Right forelimb (tissue), 1 donor: ENCODE measurements around the gene TROAP.
"Not testable (repeated sequence)": the region's sequence is repeated elsewhere in the genome, so short reads cannot be mapped to it uniquely, and the experiment has no call there.

Experiments used
- DNase-seq: peaks from one replicate; pipeline ENCODE4 v3.0.0-alpha.2; 2018

Gene TROAP

GRCh38 chr12:49330631-49331379 lies 7.8 kb downstream of the TROAP start:
- DNase-seq, result no peak

DNA sequence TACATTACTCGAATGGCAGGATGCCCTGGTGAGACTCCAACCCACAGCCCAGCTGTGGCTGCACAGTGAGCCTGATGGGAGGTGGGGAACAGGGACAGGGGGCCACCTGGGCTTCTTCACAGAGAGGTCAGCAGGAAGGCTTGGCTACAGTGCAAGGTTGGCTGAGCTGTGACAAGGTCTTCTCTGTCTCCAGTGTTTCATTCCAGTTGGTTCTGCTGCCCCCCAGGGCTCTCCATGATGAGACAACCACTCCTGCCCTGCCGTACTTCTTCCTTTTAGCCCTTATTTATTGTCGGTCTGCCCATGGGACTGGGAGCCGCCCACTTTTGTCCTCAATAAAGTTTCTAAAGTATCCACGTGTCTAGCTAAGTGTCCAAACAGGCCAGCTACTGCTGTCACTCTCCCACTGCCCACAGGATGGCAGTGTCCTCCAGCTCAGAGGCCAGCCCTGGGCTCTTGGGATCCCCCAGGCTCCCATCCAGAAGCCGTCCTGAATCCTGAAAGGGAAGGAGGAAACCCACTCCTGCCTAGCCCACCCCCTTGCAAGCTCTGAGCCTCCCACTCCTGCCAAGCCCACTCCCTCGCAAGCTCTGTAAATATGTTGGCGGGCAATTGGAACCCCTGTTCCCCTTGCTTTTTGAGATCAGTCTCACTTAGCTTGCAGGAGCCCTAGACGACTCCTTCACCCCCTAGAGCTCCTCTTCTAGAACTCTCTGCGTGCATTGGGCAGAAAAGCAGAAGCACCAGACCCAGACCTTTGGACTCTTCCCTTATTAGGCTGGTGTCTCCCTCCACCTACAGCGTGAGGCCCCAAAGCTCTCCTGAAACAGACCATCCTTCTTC lies 8.5 kb downstream of the TROAP start:
- DNase-seq, result peak; percentile 86

DNA sequence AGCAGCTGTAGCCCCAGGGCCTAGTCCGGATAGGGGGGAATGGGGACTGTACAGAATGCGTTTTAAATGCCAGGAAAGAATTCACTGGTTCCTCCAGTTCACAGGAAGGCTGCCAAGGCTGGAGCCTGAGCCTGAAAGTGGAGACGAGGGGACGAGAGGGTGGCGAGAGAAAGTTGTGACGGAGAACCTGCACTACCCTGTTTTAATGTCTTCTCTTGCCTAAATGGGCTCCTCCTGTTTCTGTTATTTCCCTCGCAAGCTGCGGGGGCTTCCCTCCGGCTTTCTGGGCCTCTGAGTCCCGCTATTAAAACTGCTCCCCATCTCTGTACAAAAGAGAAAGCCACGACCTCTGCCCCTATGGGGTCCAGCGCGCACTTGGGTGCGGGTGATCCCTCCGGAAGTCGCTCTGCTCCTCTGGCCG lies 9.4 kb downstream of the TROAP start:
- no peak for DNase-seq

- DNase-seq, result no peak
These were observed 9.9 kb downstream of the TROAP start for GRCh38 chr12:49332891-49333371.

DNA sequence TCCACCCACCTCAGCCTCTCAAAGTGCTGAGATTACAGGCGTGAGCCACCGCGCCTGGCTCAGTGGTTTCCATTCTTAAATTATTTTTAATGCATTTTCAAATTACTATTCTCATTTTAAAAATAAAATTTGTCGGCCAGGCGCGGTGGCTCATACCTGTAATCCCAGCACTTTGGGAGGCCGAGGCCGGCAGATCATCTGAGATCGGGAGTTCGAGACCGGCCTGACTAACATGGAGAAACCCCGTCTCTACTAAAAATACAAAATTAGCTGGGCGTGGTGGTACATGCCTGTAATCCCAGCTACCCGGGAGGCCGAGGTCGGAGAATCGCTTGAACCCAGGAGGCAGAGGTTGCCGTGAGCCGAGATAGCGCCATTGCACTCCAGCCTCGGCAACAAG lies 10.7 kb downstream of the TROAP start:
- DNase-seq, result not testable (repeated sequence)

GRCh38 chr12:49334226-49334625 lies 11.2 kb downstream of the TROAP start:
- no peak for DNase-seq

DNA sequence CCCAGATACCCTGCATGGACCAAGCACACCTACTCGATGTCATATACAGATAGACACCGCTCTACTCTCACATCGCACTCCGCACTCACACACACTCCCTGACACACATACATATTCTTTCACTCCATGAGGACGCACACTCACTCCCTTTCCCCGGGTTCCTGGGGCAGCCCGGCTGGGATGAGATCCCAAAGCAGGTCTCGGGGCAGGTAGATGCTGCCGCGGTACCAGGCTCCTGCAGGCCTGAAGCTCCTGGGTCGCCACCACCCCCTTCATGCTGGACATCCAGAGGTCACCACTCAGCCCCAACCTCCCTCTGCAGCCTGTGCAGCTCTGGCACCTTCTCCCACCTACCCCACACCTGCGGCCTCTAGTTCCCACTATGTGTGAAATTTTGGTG lies 11.6 kb downstream of the TROAP start:
- DNase-seq, result no peak

DNA sequence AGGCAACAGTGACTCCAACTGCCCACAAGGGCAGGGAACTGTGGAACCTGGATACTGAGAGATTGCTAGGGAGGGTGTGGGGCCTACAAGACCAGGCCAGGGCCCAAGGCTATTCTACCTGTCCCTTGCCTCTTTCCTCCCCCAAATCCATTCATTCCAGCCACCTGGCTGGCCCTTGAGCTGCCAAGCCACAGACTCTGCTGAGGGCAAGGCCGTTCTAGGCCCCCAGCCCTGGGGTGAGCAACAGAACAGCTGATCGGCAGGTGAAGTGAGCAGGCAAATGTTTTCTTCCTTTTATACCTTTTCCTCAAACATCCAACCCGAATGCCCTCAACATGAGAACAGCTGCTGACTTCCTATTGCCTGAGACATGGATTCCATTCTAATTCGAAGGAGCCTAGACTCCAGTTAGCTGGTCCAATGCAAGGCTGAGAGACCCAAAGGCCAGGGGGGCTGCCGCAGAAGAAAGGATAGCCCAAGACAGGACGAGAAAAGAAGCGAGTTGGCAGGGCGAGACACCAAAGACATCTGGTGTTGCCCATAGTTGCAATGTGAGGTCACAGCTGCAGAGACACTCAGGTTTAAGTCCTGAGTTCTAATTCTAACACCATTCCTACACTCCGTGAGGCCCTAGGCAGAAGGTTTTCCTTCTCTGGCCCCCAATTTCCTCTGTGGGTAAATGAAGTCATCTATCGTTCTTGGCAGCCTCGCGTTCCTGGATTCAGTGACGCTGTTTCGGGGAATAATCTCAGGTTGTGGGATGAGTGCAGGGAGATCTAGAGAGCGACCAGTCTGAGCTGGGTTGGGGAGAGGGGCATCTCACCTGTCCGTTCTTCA lies 12.3 kb downstream of the TROAP start:
- DNase-seq, result no peak

GRCh38 chr12:49335955-49336644 lies 13.0 kb downstream of the TROAP start:
- DNase-seq, result no peak

DNA sequence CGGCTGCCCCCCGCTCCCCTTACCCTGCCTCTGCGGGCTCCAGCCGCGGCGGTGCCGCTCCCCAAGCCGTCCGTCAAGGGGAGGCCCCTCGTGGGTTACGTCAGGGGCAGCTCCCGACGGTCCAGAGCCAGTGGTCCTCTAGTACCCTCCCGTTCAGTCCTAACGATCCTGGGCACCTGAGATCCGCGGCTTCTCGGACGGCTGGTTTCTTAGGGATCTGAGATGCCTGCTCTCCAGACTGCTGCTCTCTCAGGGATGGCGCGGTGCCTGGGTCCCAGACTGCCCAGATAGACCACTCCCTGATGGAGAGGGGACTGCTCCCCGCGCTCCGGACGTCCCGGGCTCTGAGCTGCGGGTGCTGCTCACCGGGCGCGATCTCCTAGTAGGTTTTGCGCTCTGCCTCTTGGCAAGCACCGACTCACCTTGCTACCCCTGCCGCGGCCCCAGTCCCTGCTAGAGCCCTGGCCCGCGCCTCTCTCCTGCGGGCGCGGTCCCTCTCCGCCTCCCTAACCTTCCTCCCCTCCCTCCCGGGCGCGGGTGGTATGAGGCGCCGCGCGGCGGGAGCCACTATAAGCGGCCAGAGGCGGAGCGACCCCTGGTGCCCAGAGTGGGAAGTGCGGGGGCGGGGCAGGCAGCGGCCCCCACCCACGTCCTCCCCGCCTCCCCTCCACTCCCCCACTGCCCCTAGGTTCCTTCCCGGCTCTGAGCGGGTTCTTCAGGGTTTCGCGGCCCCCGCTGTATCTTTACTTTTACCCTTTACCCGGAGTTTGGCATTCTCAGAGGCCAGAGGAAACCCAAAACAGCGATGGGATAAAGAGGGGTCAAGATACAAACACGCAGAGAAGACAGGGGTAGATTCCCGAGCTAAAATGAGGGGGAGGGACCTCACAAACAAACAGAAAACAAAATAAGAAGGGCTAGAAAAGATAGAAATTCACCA lies 13.9 kb downstream of the TROAP start, which contains the start of gene C1QL4:
TSS of gene C1QL4 (minus strand) at position 544 of the 940 bp plus-strand sequence. CDS start 711 bp downstream, outside the sequence.
- peak; percentile 92 for DNase-seq

DNA sequence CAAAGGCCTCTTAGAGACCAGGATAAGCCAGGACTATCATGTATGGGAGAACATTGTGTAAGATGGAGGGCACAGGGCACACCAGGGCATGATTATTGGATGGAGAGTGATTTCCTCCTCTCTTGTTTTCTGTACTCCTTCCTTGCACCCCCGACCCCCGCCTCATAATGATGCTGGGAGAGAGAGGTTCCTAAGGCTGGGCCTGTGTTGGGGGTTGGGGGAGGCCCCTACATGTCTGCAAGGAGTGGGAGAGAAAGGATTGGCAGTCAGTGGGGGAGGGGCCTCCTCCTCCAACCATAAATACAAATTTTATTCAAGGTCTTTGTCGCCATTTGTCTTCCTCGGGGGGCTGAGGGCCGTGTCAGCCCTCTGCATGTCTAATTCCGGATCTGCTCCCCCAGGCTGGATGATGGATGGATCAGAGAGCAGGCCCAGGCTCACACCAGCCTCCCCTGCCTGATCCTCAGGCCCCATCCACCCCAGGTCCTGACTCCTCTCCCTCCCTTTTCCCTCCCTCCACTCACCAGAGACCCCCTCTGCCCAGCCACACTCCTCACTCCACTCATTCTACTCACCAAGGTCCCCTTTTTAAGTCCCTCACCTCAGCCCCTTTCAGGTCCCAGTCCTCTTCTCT lies 15.9 kb downstream of the TROAP start:
- DNase-seq, result no peak

DNA sequence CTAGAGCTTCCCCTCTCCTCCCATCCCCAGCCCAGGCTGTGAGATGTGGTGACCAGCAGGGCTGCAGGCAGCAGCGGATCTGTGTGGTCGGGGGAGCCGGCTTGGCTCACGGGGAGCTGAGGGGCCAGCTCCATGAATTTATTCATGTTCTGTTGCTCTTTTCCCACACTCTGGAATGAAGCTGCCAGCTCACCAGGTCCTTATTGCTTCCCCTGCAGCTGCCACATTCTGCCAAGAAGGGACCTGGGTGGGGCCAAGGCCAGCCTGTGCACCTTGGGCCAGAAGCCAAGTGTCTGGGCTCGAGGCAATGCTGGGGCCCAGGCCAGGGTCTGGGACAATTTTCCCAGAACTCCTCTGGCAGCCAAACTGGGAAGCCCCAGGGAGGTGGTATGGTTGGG lies 16.4 kb downstream of the TROAP start:
- no peak for DNase-seq

GRCh38 chr12:49340095-49340870 lies 17.2 kb downstream of the TROAP start:
- DNase-seq, result no peak

GRCh38 chr12:49340971-49341776 lies 18.1 kb downstream of the TROAP start:
- no peak for DNase-seq

DNA sequence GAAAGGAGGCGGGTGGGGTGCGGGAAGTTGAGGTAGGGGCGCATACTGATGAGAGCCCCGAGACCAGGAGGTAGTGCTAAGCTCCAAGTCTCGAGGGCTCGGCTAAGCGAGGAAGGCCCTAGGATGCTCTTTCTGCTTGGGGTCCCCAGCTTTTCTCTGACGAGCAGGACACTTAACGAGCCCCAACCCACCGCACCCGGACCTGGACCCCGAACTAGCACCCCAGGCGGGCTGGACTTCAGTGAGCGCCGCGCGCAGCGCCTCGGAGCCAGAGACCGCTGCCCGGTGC lies 18.7 kb downstream of the TROAP start:
- DNase-seq, result no peak

GRCh38 chr12:49342066-49342913 lies 19.2 kb downstream of the TROAP start:
- DNase-seq, result peak; percentile 83

GRCh38 chr12:49342914-49343731 lies 20.1 kb downstream of the TROAP start:
- no peak for DNase-seq
